ENCODE measurements around the gene TRAF3. TPM values are rescaled to one million over a fixed set of nuclear protein-coding genes. Genes with fewer than 3 reads are reported as not detected.

Gene TRAF3
- polyA plus RNA-seq, 3 donors = 16.2 to 18.2 (median 16.9) TPM

DNA sequence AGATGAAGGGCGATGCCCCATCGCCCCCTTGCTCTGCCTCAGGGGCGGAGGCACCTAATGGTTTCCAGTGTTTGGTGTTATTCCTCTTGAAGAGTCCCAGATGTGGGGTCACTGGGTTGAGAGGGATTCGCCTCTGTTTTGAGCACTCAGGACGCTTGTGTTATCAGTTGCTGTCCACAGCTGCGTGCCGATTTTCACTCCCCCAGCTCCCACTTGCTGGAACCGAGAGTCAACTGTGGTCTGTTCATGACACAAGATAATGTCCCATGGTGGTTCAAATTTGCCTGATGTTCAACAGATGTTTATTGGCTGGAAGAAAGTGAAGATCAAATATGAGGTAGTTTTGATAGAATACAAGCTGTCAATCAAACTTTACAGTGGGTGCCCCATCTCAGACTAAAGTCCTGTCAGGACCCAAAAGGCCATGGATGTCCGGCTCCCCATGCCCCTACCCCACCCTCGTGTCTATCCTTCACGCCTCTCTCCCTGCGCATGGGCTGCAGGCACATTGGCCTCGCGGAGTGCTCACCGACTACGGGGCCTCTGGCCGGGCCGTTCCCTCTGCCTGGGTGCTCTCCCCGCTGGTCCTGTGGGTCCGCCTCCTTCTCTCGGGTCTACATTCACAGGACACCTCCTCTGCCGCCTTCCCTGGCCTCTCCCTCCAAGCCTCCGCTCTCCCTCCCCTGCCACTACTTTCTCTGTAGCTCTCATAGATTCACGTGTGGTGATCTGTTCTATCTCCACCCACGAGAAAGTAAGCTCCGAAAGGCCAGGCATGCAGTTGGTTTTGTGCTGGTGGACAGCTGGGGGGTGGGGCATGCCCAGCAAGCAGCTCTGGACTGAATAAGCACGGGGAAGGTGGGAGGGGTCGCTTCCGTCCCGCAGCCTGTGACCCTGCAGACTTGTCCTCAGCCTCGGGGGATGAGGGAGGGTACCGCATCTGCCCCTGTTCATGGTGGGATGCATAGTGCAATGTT is 6.8 kb upstream of the TRAF3 start:
- no peak for DNase-seq (ENCODE audit: extremely low read depth in 1 of 11, low read depth in 9 of 11, low spot score in 4 of 11)

DNA sequence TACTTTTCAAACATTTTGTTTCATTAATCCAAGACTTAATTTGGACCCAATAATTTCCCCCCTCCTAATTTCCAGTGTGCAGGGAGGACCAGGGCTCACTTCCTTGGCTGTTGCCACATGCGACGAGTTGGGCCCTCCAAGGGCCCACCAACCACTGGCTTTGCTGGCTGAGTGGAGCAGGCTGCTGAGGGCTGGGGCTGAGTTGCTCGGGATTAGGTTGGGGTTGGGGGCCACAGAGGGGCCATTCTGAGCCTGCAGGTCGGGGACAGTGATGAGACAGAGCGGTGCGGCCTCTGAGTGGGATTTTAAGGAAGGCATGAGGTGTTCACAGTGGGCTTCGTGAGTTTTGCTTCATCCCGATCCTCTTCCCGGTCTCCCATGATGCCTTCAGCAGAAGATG is 6.1 kb upstream of the TRAF3 start:
- DNase-seq (ENCODE audit: extremely low read depth in 1 of 11, low read depth in 9 of 11, low spot score in 4 of 11) = no peak

- DNase-seq (ENCODE audit: extremely low read depth in 1 of 11, low read depth in 9 of 11, low spot score in 4 of 11) = no peak
These were observed 4.3 kb upstream of the TRAF3 start for GRCh38 chr14:102772781-102773570.

- peak in 10 of 11 donors; percentile 56 to 76 (median 68) for DNase-seq (ENCODE audit: extremely low read depth in 1 of 11, low read depth in 9 of 11, low spot score in 4 of 11)
These were observed 2.7 kb upstream of the TRAF3 start for GRCh38 chr14:102774391-102775153.

DNA sequence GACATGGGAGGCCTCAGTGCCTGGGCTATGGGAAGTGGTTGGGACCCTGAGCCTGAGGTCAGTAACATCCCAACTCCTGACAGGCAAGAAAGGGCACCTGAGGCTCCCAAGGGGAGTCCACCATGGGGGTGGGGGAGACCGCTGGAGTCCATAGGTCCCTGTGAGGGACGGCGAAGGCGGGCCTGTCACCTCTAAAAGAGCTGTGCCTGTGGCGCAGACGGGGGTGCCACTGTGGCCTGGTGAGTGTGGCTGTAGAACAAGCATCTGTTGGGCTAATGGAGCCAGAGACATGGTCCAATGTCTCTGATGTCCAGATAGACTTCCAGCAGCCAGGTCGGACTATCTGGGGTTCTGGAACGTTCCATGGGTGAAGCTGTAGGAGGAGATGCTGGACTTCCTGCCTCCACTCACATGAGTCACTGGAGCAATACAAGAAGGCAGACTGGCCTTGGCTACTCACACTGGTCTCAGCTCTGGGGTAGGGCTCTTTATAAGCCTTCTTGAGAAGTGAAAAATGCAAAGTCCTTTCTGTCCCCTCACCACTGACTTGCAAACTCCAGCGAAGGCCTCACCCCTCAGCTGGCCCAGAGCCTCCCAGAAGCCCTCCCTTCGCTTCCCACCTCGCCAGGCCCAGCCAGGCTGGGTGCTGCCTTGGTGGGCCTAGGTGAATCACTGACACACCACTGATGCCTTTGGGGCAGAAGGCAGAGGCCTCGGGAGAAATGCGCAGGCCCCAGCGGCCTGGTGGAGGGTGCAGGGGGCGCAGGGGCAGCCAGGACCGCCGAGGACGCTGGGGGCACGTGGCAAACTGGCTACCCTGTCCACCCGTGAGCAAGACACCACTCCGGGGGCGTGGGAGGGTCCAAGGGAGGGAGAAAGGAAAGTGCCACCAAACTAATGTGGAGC is 1.1 kb upstream of the TRAF3 start:
- no peak for DNase-seq (ENCODE audit: extremely low read depth in 1 of 11, low read depth in 9 of 11, low spot score in 4 of 11)

- DNase-seq (ENCODE audit: extremely low read depth in 1 of 11, low read depth in 9 of 11, low spot score in 4 of 11) = no peak
These were observed 575 bp downstream of the TRAF3 start for GRCh38 chr14:102777711-102778337.

GRCh38 chr14:102778338-102779083 is 1.3 kb downstream of the TRAF3 start:
- no peak for DNase-seq (ENCODE audit: extremely low read depth in 1 of 11, low read depth in 9 of 11, low spot score in 4 of 11)

DNA sequence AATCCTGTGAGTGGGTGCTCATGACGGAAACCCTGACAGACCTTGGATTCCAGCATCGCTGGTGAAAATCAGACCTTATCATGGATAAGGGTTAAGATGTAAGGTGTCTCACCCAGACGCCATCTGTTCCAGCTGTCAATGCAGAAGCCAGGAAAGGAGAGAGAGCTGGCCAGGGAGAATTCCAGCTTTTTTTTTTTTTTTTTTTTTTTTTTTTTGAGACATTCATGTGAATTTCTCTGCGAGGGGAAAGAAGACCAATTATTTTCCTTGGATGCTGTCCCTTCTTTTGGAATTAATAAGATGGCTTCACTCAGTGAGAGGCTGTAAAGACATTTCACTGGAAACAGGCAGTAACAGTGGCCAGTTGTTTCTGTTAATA is 1.8 kb downstream of the TRAF3 start:
- no peak for DNase-seq (ENCODE audit: extremely low read depth in 1 of 11, low read depth in 9 of 11, low spot score in 4 of 11)

DNA sequence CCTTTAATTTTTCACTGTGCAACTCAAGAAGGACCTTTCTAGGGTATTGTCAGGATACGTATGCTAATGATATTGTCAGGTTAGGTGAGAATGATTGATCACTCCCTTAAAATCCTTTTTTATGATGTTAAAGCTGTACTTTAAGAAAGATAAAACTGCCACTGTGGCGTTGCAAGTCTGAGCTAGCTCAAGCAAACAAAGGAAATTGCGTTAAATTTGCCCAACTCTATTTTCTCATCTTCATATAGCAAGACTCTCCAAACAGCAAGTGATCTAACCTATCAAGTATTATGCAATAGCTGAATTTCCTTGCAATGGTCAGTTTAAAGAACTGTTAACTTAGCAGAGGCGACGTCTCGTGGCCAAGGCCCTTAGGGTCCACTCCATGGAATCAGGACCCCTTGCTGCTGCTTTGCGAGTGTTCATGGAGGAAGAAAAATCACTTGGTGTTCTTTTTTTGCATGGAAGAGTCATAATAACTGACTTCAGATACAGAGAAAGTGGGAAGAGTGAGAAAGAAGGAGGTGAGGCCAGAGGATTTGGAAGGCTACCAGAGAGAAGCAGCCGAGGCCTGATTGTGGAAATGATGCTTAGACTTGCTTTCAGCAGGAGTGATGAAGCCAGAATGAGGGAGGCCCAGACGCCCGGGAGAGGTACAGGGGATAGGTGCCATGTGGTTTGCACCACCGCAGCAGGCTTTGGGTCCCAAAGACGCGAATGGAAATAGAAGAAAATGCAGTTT is 2.5 kb downstream of the TRAF3 start:
- no peak for DNase-seq (ENCODE audit: extremely low read depth in 1 of 11, low read depth in 9 of 11, low spot score in 4 of 11)

DNA sequence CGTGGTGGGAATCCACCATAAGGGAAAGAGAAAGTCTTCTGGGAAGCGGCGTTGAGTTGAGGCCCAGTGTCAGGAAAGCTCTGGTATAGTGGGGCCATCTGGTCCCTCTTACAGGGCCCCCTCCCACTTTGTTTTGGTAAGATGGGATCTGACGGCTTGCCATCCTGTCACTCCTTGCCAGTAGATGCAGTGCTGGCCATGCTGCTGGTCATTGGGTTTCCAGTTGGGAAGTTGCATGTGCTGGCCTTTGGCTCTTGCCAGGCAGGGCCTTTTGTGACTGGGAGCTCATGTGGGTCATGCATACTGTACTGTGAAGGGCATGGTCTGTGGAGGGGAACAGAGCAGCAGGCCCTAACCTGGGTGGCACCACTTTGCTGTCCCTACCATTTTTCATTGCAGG is 3.8 kb downstream of the TRAF3 start:
- DNase-seq (ENCODE audit: extremely low read depth in 1 of 11, low read depth in 9 of 11, low spot score in 4 of 11) = no peak

GRCh38 chr14:102782974-102783373 is 5.7 kb downstream of the TRAF3 start:
- DNase-seq (ENCODE audit: extremely low read depth in 1 of 11, low read depth in 9 of 11, low spot score in 4 of 11) = no peak

- DNase-seq (ENCODE audit: extremely low read depth in 1 of 11, low read depth in 9 of 11, low spot score in 4 of 11) = no peak
These were observed 7.8 kb downstream of the TRAF3 start for GRCh38 chr14:102784892-102785594.

DNA sequence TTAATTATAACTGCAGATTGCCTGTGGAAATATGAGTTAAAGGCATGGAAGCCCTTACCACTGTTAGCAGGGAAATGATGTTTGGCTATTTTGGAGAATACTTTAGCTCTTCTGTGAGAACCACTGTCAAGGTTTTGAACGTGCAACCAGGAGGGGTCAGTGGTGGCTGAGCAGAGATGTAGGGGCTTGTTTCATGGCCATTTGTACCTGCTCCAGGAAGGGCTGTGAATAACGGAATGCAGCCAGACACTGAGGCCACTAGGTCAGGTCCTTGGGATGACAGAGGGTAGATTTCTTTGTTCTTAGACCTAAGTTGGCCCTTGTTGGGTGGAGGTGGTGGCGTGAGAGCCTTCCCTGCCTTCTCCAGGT is 8.3 kb downstream of the TRAF3 start:
- DNase-seq (ENCODE audit: extremely low read depth in 1 of 11, low read depth in 9 of 11, low spot score in 4 of 11) = no peak

DNA sequence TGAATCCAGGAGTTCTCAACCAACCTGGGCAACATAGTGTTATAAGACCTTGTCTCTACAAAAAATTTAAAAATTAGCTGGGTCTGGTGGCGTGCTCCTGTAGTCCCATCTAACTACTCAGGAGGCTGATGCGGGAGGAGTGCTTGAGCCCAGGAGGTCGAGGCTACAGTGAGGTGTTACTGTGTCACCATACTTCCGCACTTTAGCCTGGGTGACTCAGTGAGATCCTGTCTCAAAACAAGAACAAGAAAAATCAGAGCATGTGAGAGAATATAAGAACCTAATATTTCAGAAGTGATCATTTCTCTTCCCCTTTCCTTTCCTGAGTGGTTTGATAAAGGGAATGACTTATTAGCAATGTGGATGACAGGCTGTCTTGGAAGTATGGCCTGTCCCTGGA is 9.5 kb downstream of the TRAF3 start:
- DNase-seq (ENCODE audit: extremely low read depth in 1 of 11, low read depth in 9 of 11, low spot score in 4 of 11) = no peak

GRCh38 chr14:102789349-102789748 is 12.1 kb downstream of the TRAF3 start:
- DNase-seq (ENCODE audit: extremely low read depth in 1 of 11, low read depth in 9 of 11, low spot score in 4 of 11) = no peak

Data from renal cortex interstitium (tissue), 11 donors.